Measurements from ENCODE around the gene NKAIN2. TPM values are rescaled to one million over a fixed set of nuclear protein-coding genes. Genes with fewer than 3 reads are reported as not detected.

Gene NKAIN2
- total RNA-seq, 1 experiment from 2014 or later: 2.2 TPM

GRCh38 chr6:124132256-124132655 is 328.6 kb downstream of the NKAIN2 start:
- Histone ChIP-seq H3K36me3 (ENCODE audit: insufficient read depth, low read length, poor library complexity, severe bottlenecking) (no peaks in the 10 kb centered on the region), H3K4me3 (ENCODE audit: low read depth, low read length, poor library complexity, severe bottlenecking) (no peak overlapping the region), H3K27me3 (replicated peaks; ENCODE audit: insufficient read depth, low read depth, low read length, poor library complexity) (no peaks in the 10 kb centered on the region), H3K27ac (ENCODE audit: low read depth, low read length, poor library complexity, severe bottlenecking) (no peak overlapping the region), H3K4me1 (ENCODE audit: insufficient read depth, low read length, poor library complexity, severe bottlenecking) (no peaks in the 10 kb centered on the region), H3K9me3 (ENCODE audit: low read depth, low read length, poor library complexity, severe bottlenecking) (no peaks in the 10 kb centered on the region)
- BruUV-seq (replicated peaks): no TSS peak
- ChIA-PET POLR2A (ENCODE audit: low non-redundant PET) (no interaction called here), CTCF (no interaction called here)
- intact Hi-C loops (cut with micrococcal nuclease; ENCODE audit: unreplicated experiment): no loop called here
- no peak for DNase-seq (ENCODE audit: low spot score)
- no peak for TF ChIP-seq EZH2 (IDR thresholded peaks at IDR 0.05; ENCODE audit: borderline replicate concordance, low read depth, low read length, poor library complexity, severe bottlenecking)

- no peak overlapping the region for H3K4me3 ChIP-seq (ENCODE audit: low read depth, low read length, poor library complexity, severe bottlenecking)
- DNase-seq (ENCODE audit: low spot score): no peak
- H3K9me3 ChIP-seq (ENCODE audit: low read depth, low read length, poor library complexity, severe bottlenecking): no peaks in the 10 kb centered on the region
- CTCF ChIA-PET: no interaction called here
- POLR2A ChIA-PET (ENCODE audit: low non-redundant PET): no interaction called here
- no TSS peak for BruUV-seq (replicated peaks)
- H3K27ac ChIP-seq (ENCODE audit: low read depth, low read length, poor library complexity, severe bottlenecking): no peak overlapping the region
- TF ChIP-seq CTCF (conservative IDR thresholded peaks at IDR 0.05; ENCODE audit: low read depth, low read length): no peak
- no peak for TF ChIP-seq EZH2 (IDR thresholded peaks at IDR 0.05; ENCODE audit: borderline replicate concordance, low read depth, low read length, poor library complexity, severe bottlenecking)
- intact Hi-C loops (cut with micrococcal nuclease; ENCODE audit: unreplicated experiment): no loop called here
- H3K4me1 ChIP-seq (ENCODE audit: insufficient read depth, low read length, poor library complexity, severe bottlenecking): no peaks in the 10 kb centered on the region
- no peaks in the 10 kb centered on the region for H3K36me3 ChIP-seq (ENCODE audit: insufficient read depth, low read length, poor library complexity, severe bottlenecking)
- H3K27me3 ChIP-seq (replicated peaks; ENCODE audit: insufficient read depth, low read depth, low read length, poor library complexity): no peaks in the 10 kb centered on the region
Measured at GRCh38 chr6:124142852-124143251, 339.2 kb downstream of the NKAIN2 start.

- intact Hi-C loops (cut with micrococcal nuclease; ENCODE audit: unreplicated experiment): no loop called here
Measured at GRCh38 chr6:124143435-124143834, 339.8 kb downstream of the NKAIN2 start.

More at GRCh38 chr6:124143435-124143834, 339.8 kb downstream of the NKAIN2 start:
- Histone ChIP-seq H3K9me3 (ENCODE audit: low read depth, low read length, poor library complexity, severe bottlenecking) (no peaks in the 10 kb centered on the region), H3K4me3 (ENCODE audit: low read depth, low read length, poor library complexity, severe bottlenecking) (no peak overlapping the region), H3K27me3 (replicated peaks; ENCODE audit: insufficient read depth, low read depth, low read length, poor library complexity) (no peaks in the 10 kb centered on the region), H3K36me3 (ENCODE audit: insufficient read depth, low read length, poor library complexity, severe bottlenecking) (no peaks in the 10 kb centered on the region), H3K4me1 (ENCODE audit: insufficient read depth, low read length, poor library complexity, severe bottlenecking) (no peaks in the 10 kb centered on the region), H3K27ac (ENCODE audit: low read depth, low read length, poor library complexity, severe bottlenecking) (no peak overlapping the region)
- no TSS peak for BruUV-seq (replicated peaks)
- CTCF ChIA-PET: no interaction called here
- POLR2A ChIA-PET (ENCODE audit: low non-redundant PET): no interaction called here
- TF ChIP-seq EZH2 (IDR thresholded peaks at IDR 0.05; ENCODE audit: borderline replicate concordance, low read depth, low read length, poor library complexity, severe bottlenecking) (no peak), CTCF (conservative IDR thresholded peaks at IDR 0.05; ENCODE audit: low read depth, low read length) (no peak)
- DNase-seq (ENCODE audit: low spot score): no peak
